ENCODE data around the gene PRSS8.

GRCh38 chr16:31114468-31114867, 21.1 kb downstream of the PRSS8 start:
- TF ChIP-seq CTCF (IDR thresholded peaks at IDR 0.05) (no peak), EP300 (IDR thresholded peaks at IDR 0.05) (no peak), POLR2A (IDR thresholded peaks at IDR 0.05) (no peak)
